HEK293T (cell line): ENCODE results near the gene DSTYK.
"Not testable (repeated sequence)": the region's sequence is repeated elsewhere in the genome, so short reads cannot be mapped to it uniquely, and the experiment has no call there.

Source experiments
- BHLHE40 ChIP-seq: fragments of 450-650 bp; IDR thresholded peaks from 2 replicates; pipeline ENCODE4 v1.6.1; 2016; ENCODE audit warnings: mild to moderate bottlenecking, moderate library complexity, borderline replicate concordance
- FOXA1 ChIP-seq: fragments of 450-650 bp; IDR thresholded peaks from 2 replicates; pipeline ENCODE4 v1.6.1; 2016; ENCODE audit warnings: mild to moderate bottlenecking
- FOXK2 ChIP-seq: fragments of 450-650 bp; IDR thresholded peaks from 2 replicates; pipeline ENCODE4 v1.6.1; 2016; ENCODE audit warnings: mild to moderate bottlenecking
- FOXM1 ChIP-seq: fragments of 450-650 bp; IDR thresholded peaks from 2 replicates; pipeline ENCODE4 v1.6.1; 2017; ENCODE audit warnings: mild to moderate bottlenecking, borderline replicate concordance
- HDGF ChIP-seq: fragments of 450-650 bp; IDR thresholded peaks from 2 replicates; pipeline ENCODE4 v1.6.1; 2017; ENCODE audit warnings: antibody characterized with exemption, borderline replicate concordance
- NFRKB ChIP-seq: fragments of 450-650 bp; IDR thresholded peaks from 2 replicates; pipeline ENCODE4 v1.6.1; 2016; ENCODE audit warnings: mild to moderate bottlenecking, moderate library complexity
- TARDBP ChIP-seq: fragments of 450-650 bp; IDR thresholded peaks from 2 replicates; pipeline ENCODE4 v1.6.1; 2016

GRCh38 chr1:205233986-205234385 is 22.5 kb upstream of the DSTYK start:
- not testable (repeated sequence) for TF ChIP-seq NFRKB, FOXM1, TARDBP, FOXA1, HDGF, BHLHE40, FOXK2
